GM19438 (cell line): ENCODE measurements around the gene ABCC4.
A peak's percentile ranks its signal among the peaks of the same experiment; 100 is the strongest.

Experiments
- ATAC-seq: cut with Tn5 transposase; IDR thresholded peaks from one replicate; pipeline ENCODE4 v1.9.1; 2021; ENCODE audit warnings: low read depth; ENCODE audit not compliant: unreplicated experiment

ABCC4 gene

GRCh38 chr13:95301183-95301967, at the start of gene ABCC4:
ABCC4 (minus strand) TSS chr13:95301451; CDS start chr13:95301314, 137 bp downstream.
- peak; percentile 81 for ATAC-seq

- no peak for ATAC-seq
Observed at GRCh38 chr13:95349267-95349666, 48.0 kb upstream of the ABCC4 start.

DNA sequence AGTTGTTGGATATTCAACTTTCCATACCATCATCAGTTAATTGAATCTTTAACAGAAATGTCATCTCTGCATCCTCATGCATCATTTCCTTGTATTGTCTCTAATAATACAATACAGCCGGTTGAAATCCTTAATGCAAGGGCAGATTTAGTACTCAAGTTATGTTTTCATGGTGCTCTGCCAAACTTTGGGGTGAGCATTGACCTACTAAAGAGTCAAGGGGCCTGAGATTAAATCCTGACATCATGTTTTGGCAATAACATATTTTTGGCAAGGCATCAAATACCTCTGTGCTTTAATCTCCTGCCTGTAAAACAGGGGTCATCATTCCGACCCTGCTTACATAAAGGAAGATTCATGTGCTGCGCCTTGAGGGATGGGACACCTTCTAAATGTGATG, 42.7 kb upstream of the ABCC4 start:
- no peak for ATAC-seq

GRCh38 chr13:95341441-95341840, 40.2 kb upstream of the ABCC4 start:
- no peak for ATAC-seq

- ATAC-seq: no peak
Observed at GRCh38 chr13:95338905-95339304, 37.7 kb upstream of the ABCC4 start.

GRCh38 chr13:95337597-95337996, 36.3 kb upstream of the ABCC4 start:
- no peak for ATAC-seq

GRCh38 chr13:95335667-95336066, 34.4 kb upstream of the ABCC4 start:
- ATAC-seq: no peak

DNA sequence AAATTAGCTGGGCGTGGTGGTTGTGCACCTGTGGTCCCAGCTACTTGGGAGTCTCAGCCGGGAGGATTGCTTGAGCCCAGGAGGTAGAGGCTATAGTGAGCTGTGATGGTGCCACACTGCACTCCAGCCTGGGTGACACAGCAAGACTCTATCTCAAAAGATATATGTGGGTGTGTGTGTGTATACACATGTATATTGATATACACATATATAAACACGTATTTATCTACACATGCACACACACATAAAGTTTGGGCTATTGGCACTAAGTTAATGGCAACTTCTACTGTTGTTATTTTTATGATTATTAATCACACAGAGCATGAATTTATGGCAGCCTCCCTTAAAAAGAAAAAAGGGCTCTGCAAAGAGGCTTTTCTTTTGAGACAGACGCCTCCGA, 27.1 kb upstream of the ABCC4 start:
- ATAC-seq: no peak

GRCh38 chr13:95327190-95327589, 25.9 kb upstream of the ABCC4 start:
- ATAC-seq: no peak

- ATAC-seq: no peak
Observed at GRCh38 chr13:95326695-95327094, 25.4 kb upstream of the ABCC4 start.

- no peak for ATAC-seq
Observed at GRCh38 chr13:95325485-95325884, 24.2 kb upstream of the ABCC4 start.

DNA sequence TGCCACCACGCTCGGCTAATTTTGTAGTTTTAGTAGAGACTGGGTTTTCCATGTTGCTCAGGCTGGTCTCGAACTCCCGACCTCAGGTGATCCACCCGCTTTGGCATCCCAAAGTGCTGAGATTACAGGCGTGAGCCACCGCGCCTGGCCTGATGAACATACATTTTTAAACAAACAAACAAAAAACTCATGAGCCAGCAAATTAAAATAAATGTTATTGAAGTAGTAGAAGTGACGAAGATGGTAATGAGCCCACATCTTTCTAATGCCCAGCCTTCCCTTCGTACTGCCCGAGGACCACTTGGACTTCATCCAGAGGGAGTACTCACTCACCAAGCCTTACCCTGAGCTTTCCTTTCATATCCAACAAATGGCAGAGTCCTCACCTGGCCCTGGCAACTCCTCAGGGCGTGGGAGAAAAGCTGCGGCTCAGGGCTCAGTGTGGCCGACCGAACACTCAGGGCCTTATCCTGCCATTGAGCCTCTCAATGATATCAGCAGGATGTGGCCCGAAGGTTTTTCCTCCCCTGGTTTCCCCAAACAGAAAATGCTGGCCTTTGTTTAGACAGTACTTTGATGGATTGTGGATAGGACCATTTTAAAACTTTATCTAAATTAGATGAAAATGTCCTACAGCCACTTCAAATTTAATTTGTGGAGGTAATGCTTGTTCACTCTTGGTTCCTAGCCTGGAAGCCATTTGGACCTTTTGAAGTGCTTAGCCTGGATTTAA, 22.8 kb upstream of the ABCC4 start:
- ATAC-seq: no peak

- no peak for ATAC-seq
Observed at GRCh38 chr13:95319551-95320274, 18.5 kb upstream of the ABCC4 start.

DNA sequence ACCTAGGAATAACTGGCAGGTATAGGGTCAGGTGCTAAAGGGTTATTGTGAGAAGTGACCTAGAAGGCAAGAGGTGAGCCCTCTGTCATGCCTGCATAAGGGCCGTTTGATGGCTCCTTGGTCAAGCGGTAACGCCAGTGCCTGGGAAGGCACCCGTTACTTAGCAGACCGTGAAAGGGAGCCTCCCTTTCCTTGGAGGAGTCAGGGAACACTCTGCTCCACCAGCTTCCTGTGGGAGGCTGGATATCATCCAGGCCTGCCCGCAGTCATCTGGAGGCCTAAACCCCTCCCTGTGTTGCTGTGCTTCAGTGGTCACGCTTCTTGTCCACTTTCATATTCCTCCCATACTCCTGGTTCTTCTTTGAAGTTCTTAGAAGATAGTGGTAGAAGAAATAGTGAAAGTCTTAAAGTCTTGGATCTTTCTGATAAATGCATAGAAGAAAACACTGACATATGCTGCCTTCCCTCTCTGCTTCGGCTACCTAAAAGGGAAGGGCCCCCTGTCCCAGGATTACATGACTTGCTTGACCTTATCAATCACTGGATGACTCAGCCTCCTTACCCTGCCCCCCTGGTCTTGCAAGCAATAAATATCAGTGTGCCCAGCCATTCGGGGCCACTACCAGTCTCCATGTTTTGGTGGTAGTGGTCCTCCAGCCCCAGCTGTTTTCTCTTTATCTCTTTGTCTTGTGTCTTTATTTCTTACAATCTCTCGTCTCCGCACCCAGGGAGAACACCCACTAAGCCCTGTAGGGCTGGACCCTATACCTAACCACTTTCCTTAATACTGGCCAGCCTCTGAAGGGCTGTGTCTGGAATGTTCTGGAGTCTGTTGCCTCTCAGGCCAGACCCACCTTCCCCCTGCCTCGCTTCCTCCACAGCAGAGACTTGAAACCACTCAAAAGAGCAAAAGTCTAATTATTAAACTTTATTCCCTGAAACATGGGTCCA, 16.1 kb upstream of the ABCC4 start:
- no peak for ATAC-seq

DNA sequence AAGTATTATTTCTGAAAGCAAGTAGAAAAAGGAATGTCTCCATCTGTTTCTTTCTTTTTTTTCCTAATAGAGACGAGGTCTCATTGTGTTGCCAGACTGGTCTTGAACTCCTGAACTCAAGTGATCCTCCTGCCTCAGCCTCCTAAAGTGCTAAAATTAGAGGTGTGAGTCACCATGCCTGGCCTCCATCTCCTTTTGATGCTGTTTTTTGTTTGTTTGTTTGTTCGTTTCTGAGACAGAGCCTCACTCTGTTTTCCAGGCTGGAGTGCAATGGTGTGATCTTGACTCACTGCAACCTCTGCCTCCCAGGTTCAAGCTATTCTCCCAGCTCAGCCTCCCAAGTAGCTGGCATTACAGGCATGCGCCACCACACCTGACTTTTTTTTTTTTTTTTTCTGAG, 14.5 kb upstream of the ABCC4 start:
- no peak for ATAC-seq

GRCh38 chr13:95307507-95307906, 6.3 kb upstream of the ABCC4 start:
- ATAC-seq: no peak

DNA sequence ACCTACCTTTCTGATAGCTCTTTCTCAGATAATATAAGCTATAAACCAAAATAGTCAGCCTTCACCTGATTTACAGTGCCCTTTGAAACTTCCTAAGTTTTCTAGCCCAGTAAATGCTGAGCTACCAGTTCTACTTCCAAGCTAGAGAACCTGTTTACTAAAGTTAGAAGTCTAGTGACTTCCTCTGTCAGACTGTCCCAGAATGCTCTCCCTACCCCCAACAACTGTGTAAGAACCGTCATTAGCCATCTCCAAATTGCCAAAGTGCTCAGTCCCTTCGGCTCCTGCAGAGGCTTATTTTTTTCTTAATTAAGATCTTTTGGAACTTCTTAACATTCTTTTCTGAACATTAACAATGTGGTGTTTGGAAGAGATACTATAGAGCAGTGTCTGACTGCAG, 3.2 kb upstream of the ABCC4 start:
- no peak for ATAC-seq

DNA sequence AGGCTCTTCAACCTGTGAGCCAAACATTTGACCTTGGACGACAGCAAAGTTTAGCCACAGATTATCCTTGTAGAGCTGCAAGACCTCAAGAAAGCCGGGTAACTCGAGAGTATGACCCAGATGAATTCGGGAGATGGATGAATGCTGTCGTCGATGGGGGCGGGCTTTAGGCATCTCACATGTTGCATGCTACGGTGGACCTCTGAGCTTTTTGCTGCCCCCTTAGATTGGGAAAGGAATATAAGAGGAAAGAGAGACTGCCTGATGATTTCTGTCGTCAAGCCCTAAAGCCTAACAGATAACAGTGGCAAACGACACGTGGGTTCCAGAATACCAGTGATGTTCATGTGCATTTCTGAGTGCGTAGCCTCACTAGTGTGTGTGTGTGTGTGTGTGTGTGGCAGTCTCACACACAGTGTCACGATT, 730 bp upstream of the ABCC4 start:
- no peak for ATAC-seq

DNA sequence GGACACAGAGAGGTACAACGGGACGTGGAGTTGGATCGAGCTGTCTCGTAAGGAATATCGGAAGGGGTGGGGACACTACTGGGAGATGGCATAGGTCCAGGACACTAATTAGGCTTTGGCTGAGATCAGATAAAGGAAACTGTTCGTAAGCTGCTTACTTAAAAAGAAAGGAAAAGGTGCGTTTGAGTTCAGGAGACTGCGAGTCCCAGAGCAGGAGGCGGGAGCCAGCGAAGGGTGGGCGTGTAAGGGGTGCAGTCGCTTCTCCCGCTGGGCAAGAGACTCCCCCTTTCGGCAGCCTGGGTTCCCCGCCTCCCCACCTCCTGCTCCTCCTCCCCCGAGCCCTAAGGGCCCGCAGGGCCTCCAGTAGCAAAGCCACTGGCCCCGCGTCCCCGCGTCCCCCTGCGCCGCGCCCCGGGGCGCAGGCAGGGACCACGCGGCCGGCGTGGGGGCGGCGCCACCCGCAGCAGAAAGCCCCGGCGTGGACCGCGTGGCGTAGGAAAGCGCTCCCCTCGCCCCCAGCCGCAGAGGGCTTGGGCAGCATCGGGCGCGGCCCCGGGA, 547 bp downstream of the ABCC4 start:
- ATAC-seq: peak; percentile 52
